Lower leg skin (tissue), 4 donors: ENCODE data around the gene HOMER2. TPM values are rescaled to one million over a fixed set of nuclear protein-coding genes. Genes with fewer than 3 reads are reported as not detected.
A peak's percentile ranks its signal among the peaks of the same experiment; 100 is the strongest.

Source experiments
- DNase-seq, 2 donors: peaks; one replicate each; pipeline ENCODE4 v3.0.0-alpha.2; 2019; ENCODE audit warnings: low spot score in 2 of 2
- H3K4me3 ChIP-seq: fragments of 200-600 bp; sonication (generic); 2 replicates; pipeline ENCODE4 v1.5.1; 2017; ENCODE audit warnings: mild to moderate bottlenecking, low read depth; ENCODE audit not compliant: poor library complexity, severe bottlenecking
- POLR2A ChIP-seq, 2 donors: fragments of 450-650 bp; IDR thresholded peaks; one replicate each; pipeline ENCODE4 v1.6.1; 2016 to 2017; ENCODE audit warnings: antibody characterized with exemption in 2 of 2, mild to moderate bottlenecking in 1 of 2, moderate library complexity in 1 of 2
- WGBS, 2 donors: methylation state at CpG; one replicate each; pipeline ENCODE4 v1.1.5; 2018; 5-methylcytosine and 5-hydroxymethylcytosine counted together
- intact Hi-C: fragments of 100-400 bp; cut with DNase I; formaldehyde crosslinking; loops from one replicate; pipeline ENCODE4 v1.15.0; 2023; ENCODE audit warnings: low total_unique reads
- total RNA-seq, 4 donors: library from RNA; depleted of rRNA; stranded (reverse); fragments of >200 nt; gene quantifications; one replicate each; pipeline ENCODE4 v1.1.0, GENCODE V29; 2016
- TF ChIP-seq, protein P1 (sequence below), 3 donors: fragments of 450-650 bp; IDR thresholded peaks; one replicate each; pipeline ENCODE4 v1.5.1; 2016; ENCODE audit warnings: antibody characterized with exemption in 3 of 3, mild to moderate bottlenecking in 3 of 3, moderate library complexity in 2 of 3

HOMER2 gene
- total RNA-seq, 4 donors from 2014 or later: 88.3 to 129 (median 108) TPM

DNA sequence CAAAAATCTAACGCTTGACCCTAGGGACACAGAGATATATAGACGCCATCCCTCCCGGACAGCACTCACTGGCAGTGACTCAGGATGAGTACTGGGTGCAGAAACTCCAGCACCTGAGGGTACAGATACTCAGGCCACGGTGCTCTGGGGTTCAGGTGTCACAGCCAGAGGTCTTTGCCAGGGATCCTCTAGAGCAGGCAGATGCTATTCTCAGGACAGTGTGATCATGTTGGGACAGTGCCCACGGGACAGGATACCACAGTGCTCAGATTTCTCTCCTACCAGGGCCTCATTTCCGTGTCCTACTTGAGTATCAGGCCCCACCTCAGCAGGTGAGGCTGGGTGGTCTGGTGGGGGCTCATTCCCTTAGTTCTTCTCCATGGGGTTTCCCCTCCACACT lies 34.4 kb downstream of the HOMER2 start:
- H3K4me3 ChIP-seq: no peak overlapping the region
- no peak for TF ChIP-seq POLR2A (IDR thresholded peaks at IDR 0.05)
- TF ChIP-seq, protein P1, sequence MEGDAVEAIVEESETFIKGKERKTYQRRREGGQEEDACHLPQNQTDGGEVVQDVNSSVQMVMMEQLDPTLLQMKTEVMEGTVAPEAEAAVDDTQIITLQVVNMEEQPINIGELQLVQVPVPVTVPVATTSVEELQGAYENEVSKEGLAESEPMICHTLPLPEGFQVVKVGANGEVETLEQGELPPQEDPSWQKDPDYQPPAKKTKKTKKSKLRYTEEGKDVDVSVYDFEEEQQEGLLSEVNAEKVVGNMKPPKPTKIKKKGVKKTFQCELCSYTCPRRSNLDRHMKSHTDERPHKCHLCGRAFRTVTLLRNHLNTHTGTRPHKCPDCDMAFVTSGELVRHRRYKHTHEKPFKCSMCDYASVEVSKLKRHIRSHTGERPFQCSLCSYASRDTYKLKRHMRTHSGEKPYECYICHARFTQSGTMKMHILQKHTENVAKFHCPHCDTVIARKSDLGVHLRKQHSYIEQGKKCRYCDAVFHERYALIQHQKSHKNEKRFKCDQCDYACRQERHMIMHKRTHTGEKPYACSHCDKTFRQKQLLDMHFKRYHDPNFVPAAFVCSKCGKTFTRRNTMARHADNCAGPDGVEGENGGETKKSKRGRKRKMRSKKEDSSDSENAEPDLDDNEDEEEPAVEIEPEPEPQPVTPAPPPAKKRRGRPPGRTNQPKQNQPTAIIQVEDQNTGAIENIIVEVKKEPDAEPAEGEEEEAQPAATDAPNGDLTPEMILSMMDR (IDR thresholded peaks at IDR 0.05): no peak
- intact Hi-C loops: no loop called here
- WGBS, 2 donors: 71 to 79% methylated on average over 5 to 6 of the region's 6 CpGs
- no peak for DNase-seq

DNA sequence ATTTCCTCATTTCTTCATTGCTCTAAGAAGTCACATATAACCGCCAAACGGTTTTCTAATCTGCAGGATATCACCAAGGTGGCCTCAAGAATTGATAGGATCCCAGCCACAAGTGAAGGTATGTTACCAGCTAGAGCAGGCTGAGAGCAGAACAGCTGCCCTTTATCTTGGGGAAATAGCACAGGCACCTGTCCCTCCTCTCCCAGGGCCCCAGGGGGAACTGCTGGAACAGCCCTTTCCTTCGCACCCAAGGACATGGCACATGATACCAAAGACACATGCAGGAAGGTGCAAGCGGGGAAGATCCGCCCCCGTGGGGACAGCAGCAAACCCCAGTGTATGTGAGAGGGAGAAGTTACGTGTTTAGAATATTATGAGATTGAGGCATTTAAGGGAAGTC lies 35.3 kb downstream of the HOMER2 start:
- intact Hi-C loops: no loop called here
- DNase-seq: peak in 1 of 2 donors; percentile 69
- no peak overlapping the region for H3K4me3 ChIP-seq
- 80 to 82% methylated on average over 7 of the region's 7 CpGs for WGBS, 2 donors
- no peak for TF ChIP-seq POLR2A (IDR thresholded peaks at IDR 0.05)
- TF ChIP-seq, protein P1 (IDR thresholded peaks at IDR 0.05): no peak

DNA sequence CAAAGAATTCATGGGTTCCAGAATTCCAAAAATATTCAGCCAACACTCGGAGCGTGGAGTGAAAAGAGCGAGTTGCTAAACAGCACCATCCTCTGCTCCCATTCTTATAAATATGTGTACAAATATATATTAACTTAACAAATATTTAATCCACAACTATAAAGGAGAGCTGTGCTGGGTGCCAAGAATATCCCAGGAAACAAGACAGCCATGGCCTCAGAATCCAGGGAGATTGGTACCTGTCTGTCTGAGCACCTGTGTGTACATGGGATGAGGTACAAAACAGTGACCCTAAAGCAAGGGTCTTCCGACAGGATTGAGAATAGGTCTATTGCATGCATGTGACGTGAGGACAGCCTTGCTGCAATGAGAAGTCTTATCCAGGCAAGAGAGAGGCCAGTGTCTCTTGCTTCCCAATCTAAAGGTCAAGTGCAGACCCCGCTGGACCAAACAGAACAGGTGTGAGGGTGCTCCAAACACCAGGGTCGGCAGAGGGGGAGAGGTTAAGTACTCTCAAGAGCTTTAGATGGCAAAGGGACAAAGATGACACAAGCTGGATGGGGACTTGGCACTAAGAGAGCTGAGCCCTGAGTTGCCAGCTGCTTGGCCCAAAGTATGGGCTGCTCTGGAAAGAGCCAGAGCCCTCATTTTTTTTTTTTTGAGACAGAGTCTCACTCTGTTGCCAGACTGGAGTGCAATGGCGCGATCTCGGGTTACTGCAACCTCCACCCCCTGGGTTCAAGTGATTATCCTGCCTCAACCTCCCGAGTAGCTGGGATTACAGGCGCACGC lies 36.2 kb downstream of the HOMER2 start:
- intact Hi-C loops: no loop called here

GRCh38 chr15:82914396-82914795 lies 38.1 kb downstream of the HOMER2 start:
- no peak for TF ChIP-seq POLR2A (IDR thresholded peaks at IDR 0.05)
- TF ChIP-seq, protein P1 (IDR thresholded peaks at IDR 0.05): no peak
- WGBS, 2 donors: 82 to 94% methylated on average over 2 of the region's 2 CpGs
- no peak for DNase-seq
- intact Hi-C loops: no loop called here
- no peak overlapping the region for H3K4me3 ChIP-seq

More for the DNA sequence above, 36.2 kb downstream of the HOMER2 start:
- 87 to 90% methylated on average over 13 of the region's 13 CpGs for WGBS, 2 donors
- no peak for TF ChIP-seq POLR2A (IDR thresholded peaks at IDR 0.05)
- TF ChIP-seq, protein P1 (IDR thresholded peaks at IDR 0.05): no peak
- H3K4me3 ChIP-seq: no peak overlapping the region
- peak in 1 of 2 donors; percentile 72 for DNase-seq

- WGBS, 2 donors: 87 to 93% methylated on average over 4 of the region's 4 CpGs
- no peak overlapping the region for H3K4me3 ChIP-seq
- intact Hi-C loops: no loop called here
- TF ChIP-seq, protein P1 (IDR thresholded peaks at IDR 0.05): no peak
- TF ChIP-seq POLR2A (IDR thresholded peaks at IDR 0.05): no peak
- no peak for DNase-seq
These were observed 41.1 kb downstream of the HOMER2 start for GRCh38 chr15:82911458-82911857.
